Left hindlimb (tissue), 1 donor: ENCODE measurements around the gene CHRD.

Source experiments
- DNase-seq: peaks from one replicate; pipeline ENCODE4 v3.0.0-alpha.2; 2018

CHRD gene

DNA sequence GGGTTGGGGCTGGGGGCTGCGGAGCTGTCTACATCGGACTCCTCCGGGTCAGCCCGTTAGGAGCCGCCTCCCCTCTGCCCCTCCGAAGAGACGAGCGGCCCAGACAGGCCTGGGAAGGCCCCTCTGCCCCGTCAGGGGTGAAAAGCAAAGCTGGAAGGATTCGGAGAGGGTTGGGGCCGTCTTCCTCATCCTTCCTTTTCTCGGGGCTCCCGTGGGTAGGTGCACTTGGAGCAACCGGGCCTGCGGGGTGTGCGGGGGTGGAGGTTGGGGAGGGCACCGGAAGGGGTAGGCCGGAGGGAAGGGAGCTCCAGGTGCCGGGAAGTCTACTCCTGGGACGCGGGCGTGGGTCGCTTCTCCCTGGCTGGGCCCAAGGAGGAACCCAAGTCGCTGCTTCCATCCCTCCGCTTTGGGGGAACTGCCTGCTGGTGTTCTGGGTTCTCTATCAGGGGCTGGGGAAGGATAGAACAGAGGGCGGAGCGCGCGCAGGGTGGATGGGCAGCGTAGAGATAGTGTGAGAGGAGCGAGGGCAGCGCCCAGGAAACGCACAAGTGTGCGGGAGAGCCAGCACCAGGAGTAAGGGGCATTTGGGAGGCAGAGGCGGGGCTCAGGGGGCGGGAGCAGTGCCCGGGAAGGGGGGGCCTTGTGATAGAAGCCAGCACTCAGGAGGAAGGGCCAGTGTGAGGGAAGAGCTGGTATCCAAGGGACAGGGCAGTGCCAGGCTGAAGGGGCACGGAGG, 17.8 kb upstream of the CHRD start:
- no peak for DNase-seq

DNA sequence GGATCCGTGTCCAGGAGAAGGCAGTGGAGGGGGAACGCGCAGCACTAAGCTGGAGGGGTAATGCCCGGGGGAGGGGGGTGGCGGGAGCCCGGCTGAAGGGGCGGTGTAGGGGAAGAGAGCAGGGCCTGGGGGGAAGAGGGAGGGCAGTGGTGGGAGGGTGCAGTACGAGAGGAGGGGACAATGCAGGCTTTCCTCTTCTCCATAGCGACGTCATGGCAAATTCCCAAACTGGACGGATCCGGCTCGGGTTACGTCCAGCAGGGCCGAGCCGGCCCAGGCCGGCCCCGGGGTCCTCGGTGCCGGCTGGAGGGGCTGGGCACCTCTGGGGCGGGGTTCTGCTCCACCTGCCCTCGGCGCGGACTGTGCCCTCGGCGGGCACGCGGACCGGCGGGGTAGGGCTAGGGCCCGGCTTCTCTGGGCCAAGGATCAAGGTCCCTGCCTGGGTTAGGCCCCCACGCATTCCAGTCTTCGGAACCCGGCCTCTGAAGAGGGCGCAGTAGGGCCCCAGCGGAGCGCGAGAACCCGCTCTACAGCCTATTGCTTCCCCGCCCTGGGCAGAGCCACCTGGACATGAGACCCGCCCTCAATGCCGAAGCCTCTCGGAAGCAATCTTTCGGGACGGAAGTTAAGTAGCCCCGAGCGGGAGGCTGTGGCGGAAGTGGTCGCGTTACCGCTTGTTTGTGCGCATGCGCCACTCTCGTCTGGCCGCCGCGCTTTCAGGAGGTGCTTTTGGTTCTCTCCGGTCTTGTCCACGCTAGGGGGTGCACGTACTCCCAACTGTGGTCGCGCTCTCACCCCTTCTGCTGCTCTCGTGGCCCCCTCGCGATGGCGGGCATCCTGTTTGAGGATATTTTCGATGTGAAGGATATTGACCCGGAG, 16.9 kb upstream of the CHRD start:
- peak; percentile 98 for DNase-seq

DNA sequence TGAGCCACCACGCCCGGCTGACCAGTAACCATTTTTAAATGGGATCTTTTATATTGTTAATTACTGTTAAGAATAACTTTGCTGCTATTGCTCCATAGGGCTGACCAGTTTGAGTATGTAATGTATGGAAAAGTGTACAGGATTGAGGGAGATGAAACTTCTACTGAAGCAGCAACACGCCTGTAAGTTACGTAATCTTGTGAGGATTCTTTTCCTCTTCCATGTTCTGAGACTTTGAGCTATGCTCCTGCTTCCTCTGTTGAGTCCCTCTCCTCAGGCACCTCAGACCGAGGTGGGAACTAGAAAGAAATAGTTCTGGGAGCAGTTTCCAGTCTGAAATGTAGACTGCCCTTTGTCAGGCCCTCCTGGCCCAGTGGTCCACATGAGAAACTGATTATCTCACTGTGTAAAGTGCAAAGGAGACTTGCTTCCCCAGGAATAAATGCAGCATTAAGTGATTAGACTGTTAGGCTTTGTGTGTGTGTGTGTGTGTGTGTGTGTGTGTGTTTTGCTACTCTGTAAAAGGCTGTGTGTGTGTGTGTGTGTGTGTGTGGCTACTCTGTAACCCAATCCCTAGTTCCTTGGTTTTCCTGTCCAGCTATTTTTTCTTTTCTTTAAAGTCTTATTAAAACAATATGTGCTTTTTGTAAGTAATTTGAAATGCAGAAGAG, 13.1 kb upstream of the CHRD start:
- no peak for DNase-seq

DNA sequence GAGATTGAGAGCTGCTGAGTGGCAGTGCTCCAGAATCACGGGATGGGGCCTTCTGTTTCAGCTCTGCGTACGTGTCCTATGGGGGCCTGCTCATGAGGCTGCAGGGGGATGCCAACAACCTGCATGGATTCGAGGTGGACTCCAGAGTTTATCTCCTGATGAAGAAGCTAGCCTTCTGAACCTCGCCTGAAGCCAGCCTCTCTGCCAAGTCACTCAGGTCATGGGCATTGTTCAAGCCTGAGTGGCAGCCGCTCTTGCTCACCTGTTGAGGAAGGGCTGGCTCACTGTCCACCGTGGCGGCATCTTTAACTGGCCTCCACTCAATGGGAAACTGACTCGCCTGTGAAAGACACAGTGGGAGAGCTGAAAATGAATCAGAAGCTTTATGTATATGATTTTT, 11.7 kb upstream of the CHRD start:
- DNase-seq, result no peak

DNA sequence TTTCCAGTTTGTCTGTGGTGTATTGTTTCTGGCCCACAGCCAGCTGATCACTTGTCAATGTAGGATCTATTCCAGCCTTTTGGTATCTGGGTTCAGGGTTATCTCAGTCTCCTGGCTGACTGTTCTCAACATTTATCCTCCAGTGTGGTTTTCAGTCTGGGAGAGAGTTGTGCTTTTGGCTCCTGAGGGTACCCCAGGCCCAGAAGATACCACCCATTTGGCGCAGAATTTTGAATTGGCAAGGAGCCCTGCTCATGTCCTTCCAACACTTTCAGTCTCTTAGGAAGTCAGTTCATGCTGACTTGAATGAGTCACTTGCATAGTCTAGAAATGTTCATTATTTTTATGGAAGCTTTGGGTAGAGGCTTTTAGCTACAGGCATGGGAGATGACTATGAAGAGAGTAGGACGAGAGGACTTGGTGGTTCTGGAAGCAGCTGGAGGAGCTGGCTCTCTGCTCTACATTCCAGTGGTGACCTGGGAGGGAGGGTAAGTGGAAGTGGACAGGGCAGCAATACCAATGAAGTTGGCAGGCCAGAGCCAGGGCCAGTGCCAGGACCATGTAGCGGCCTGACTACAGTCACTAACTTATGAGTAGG, 11.2 kb upstream of the CHRD start:
- peak; percentile 73 for DNase-seq

DNA sequence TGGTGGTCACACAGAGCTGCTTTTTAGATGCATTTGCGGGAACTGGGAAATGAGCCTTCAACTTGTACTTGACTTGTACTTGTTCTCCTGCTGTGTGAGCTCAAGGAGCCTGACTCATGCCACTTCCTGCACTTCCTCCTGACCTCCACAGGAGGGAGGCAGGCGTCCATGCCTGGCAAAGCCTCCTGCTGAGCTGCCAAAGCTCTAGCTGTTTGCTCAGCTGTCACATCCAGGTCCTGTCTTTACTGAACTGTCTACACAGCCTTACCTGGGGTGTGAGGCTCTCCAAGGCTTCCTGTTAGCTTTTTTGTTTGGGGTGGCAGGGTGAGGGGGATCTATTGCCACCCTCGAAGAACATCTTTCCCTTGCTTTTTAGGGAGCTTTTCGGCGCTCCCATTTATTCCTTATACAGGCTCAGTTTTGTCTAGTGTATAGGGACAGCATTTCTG, 8.3 kb upstream of the CHRD start:
- peak; percentile 84 for DNase-seq

DNA sequence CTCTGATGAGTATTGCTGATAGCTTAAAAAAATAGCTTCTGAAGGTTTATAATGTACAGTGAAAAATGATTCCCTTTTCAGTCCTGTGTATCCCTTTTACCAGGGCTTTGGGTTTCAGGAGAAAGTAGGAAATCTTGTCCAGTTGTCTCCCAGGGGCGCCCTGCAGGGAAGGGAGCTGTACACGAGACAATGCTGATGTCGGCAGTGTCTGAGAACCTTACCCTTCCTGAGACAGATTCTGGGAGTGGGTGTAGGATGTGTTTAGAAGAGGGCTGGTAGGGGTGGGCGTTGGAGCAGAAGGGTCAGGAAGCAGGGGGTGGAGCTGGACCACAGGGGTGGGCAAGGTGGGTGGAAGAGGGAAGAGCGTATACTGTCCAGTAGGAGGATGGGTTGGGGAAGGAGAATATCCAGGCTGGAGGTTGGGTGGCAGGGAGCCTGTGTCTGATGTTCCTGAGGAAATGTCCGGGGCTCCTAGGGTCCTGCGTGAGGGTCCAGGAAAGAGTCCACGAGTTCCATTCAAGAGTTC, 7.5 kb upstream of the CHRD start:
- DNase-seq, result no peak

DNA sequence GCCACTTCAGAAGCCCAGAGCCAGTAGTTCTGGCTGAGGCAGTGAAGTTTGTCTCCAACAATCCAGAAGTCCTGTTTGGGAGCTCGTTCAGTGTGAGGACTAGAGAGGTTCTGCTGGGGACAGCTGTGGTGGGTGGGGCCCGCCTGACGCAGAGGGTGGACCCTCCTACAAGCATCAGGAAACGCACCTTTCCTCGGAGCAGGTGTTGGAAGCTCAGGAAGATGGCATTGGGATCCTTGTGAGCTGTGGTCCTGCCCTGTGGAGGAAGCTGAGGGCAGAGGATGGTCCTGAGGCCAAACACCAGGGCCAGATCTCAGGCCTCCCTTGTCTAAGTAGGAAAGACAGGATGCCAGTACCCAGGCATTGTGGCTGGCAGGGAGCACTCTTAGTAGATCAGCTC, 6.9 kb upstream of the CHRD start:
- DNase-seq, result no peak

DNA sequence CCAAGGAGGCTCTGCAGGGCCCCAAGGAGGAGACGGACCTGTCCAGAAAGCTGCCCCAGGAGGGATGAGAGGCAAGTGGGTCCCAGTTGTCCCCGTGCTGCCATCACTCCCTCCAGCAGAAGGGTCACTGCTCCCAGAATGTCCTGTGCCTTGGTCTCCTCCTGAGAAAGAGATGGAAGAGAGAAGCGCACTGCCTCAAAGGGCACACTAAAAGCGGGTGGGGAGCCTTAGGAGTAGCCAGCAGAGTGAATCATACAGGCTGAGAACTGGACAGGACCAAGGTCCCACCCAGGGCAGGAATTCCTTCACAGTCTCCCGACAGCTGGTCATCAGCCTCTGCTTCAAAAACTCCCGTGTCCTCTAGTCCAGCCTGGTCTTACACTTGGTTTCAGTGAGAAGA, 6.4 kb upstream of the CHRD start:
- DNase-seq, result no peak

DNA sequence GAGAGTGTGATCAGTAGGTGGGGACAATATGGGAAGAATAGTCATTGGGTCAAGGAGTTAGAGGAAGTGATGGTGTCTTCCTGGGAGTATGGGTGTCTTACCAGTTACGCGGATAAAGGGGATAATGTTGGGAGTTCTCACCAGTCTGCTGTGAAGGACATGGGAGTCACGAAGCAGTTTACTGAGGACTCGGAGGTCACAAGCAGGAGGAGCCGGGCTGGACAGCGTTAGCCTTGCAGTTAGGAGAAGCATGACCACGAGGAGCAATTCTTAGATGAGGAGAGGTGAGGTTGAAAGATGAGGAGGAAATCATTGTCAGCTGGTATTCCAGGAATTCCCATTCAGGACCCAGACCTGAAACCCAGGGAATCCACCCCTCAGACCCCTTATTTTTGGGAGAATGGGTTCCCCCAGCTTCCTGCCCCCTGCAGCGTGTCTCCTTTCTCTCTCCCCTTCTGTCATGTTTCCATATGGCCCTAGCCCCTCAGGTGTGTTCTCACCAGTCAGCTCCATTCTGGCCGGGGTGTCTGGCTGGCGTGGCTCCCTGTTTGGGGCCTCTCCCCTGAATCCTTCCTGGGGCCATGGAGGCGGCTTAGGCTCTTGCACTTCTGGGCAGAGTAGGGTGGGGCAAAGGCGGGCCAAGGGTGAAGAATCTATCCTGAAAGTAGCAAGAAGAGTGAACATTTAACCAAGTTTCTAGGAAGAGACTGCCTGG, 4.0 kb upstream of the CHRD start:
- no peak for DNase-seq

DNA sequence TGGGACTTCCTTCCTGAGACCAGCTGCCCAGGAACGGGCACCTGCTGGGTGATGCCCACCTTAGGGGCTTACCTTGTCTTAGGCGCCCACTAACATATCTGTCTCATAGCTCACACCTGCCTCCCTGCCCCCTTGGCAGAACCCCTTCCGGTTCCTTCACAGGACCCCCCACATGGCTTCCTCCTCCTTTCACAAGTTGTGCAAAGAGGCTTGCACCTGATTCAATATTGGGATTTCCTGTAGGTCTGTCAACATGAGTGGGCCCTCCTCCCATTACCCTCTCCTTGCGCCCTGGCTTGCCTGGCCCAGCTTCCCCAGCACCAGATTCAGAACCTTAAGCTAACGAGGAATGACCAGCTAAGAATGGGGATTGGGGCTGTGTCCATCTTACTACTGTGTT, 2.5 kb upstream of the CHRD start:
- DNase-seq, result no peak

DNA sequence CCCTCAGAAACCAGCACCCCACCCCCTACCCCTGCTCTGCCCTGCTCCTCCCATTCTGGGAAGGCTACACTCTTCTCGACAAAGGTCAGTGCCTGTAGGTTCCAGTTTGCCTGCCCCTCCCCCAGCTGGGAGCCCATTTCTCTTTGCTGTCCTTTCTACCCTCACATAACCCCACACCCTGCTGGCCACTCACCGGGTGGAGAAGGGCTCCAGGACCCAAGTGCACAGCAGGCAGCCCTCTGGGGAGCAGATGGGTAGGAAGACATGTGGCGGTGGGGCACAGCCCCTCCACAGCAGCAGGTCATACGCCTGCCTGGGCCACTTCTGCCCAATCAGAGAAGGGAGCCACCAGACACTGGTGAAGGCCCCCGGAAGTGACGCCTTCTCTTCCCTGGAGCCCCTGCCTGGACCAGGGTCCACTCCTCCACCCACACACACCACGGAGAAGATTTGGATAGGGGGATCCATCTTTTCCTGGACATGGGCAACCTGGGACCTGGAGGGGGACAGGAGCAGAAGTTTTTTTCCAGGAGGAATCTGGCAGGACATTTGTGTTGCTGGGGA, 1.9 kb upstream of the CHRD start, which contains the start of gene THPO:
TSS of gene THPO (minus strand) at position 326 of the 564 bp plus-strand sequence. CDS start 1,948 bp downstream, outside the sequence.
- no peak for DNase-seq

DNA sequence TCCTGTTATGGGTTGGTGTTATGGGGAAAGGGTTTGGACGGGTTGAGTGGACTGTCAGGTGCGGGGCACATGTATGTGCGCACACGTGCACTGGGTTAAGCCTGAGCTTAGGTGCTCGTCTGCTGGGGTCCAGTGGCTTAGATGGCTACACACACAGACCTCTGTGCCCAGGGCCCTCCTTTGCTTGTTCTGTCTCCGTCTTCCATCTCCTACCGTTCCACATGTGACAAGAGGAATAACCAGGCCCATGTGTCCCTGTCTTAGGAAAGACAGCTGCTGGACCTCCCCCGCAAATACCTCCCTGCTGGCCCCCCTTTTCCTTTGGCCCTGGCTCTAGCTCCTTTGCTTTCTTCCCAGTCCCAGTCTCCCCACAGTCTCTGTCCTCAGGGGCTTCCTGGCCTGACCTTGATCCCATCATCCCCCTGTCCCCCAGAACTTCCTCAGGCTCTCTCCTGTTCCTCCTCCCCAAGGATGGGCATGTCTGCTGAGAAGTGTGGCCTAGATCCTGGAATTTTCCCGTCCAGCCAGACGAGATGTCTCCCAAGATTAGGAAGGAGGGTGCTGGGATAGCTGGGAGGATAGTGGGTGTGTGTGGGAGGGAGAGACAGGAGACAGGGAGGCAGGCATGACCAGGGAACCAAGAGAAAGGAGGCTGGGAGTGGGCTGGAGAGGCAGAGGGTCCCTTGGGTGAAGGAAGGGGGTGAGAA, 1.1 kb upstream of the CHRD start:
- DNase-seq, result no peak

DNA sequence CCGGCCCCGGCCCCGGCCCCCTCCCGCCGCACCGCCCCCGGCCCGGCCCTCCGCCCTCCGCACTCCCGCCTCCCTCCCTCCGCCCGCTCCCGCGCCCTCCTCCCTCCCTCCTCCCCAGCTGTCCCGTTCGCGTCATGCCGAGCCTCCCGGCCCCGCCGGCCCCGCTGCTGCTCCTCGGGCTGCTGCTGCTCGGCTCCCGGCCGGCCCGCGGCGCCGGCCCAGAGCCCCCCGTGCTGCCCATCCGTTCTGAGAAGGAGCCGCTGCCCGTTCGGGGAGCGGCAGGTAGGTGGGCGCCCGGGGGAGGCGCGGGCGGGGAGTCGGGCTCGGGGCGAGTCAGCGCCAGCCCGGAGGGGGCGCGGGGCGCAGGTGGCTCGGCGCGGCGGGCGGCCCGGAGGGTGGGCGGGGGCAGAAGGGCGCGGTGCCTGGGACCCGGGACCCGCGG, 352 bp downstream of the CHRD start:
- peak; percentile 89 for DNase-seq

DNA sequence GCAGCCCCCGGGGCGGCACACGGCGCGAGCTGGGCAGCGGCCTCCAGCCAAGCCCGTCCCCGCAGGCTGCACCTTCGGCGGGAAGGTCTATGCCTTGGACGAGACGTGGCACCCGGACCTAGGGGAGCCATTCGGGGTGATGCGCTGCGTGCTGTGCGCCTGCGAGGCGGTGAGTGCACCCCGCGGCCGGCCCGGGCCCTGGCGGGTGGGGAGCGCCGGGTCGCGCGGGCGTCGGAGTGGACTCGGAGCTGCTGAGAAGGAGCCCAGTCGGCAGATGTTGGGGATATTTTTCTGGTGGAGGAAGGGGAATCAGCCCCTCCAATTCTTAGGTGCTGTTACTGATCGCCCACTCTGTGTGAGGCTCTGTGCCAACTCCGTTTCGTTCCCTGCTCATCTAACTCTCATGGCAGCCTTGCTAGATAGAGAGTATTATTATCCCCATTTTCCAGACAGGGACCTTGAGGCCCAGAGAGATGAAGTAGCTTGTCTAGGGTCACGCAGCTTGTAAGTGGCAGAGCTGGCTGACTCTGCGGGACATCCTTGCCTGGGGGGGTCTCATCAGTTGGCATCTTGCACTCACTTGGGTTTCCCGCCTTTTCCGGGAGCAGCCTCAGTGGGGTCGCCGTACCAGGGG, 890 bp downstream of the CHRD start:
- DNase-seq, result no peak

DNA sequence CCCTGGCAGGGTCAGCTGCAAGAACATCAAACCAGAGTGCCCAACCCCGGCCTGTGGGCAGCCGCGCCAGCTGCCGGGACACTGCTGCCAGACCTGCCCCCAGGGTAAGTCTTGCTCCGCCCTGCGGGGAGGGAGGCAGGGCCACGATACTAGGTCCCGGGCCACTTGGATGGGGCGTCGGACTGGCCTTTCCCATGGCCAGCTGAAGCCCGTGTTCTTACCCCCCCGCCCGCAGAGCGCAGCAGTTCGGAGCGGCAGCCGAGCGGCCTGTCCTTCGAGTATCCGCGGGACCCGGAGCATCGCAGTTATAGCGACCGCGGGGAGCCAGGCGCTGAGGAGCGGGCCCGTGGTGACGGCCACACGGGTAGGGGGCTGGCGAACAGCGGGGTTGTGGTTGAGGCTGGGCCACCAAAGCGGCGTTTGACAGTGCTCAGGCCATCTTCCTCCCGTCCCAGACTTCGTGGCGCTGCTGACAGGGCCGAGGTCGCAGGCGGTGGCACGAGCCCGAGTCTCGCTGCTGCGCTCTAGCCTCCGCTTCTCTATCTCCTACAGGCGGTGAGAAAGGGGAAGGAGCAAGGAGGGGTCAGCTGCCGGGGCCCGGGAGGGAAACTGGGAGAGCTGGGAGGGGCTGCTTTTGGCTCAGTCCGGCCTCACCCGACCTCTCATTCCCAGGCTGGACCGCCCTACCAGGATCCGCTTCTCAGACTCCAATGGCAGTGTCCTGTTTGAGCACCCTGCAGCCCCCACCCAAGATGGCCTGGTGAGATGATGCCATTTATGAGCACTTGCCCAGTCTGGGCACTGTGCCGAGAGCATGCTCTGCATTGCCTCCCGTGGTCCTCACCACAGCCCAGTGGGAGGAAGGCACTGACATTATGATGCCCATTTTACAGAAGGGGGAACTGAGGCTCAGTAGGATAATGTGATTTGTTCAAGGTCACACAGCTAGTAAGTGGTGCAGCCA, 1.7 kb downstream of the CHRD start:
- no peak for DNase-seq

DNA sequence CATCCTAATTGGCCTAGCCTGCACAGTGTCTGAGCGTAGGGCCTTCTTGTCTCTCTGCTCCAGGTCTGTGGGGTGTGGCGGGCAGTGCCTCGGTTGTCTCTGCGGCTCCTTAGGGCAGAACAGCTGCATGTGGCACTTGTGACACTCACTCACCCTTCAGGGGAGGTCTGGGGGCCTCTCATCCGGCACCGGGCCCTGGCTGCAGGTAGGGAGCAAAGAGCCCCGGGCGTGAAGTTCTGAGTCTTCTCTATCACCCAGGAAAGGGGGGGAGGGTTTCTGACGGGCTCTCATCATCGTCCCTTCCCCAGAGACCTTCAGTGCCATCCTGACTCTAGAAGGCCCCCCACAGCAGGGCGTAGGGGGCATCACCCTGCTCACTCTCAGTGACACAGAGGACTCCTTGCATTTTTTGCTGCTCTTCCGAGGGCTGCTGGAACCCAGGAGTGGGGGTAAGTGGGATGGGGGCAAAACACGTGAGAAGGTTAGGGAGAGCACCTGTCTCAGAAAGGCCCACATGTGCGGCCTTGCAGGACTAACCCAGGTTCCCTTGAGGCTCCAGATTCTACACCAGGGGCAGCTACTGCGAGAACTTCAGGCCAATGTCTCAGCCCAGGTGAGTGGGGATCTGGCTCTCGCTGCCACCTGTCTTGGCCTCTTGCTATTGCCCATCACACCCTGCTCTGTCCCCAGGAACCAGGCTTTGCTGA, 2.6 kb downstream of the CHRD start:
- no peak for DNase-seq

DNA sequence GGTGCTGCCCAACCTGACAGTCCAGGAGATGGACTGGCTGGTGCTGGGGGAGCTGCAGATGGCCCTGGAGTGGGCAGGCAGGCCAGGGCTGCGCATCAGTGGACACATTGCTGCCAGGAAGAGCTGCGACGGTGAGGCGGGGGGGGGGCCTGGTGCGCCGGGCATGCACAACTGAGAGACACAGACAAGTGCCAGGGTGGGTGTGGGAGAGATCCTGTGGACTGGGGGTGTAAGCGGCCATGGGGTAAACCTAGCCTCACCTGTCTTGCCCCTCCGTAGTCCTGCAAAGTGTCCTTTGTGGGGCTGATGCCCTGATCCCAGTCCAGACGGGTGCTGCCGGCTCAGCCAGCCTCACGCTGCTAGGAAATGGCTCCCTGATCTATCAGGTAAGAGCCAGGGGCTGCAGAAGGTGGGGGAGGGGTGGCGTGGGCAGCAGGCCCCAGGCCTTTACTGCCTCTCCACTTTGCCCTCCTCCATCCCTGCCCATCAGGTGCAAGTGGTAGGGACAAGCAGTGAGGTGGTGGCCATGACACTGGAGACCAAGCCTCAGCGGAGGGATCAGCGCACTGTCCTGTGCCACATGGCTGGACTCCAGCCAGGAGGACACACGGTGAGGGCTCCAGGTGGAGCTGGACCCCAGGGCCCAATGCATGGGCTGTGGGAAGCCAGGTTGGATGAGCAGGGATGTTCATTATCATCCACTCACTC, 3.3 kb downstream of the CHRD start:
- DNase-seq, result no peak
